Measurements from ENCODE around the gene WIPF3.
"Not testable (repeated sequence)": the region's sequence is repeated elsewhere in the genome, so short reads cannot be mapped to it uniquely, and the experiment has no call there.

The WIPF3 gene

GRCh38 chr7:29888006-29888405, 81.7 kb downstream of the WIPF3 start:
- TF ChIP-seq, protein P1, sequence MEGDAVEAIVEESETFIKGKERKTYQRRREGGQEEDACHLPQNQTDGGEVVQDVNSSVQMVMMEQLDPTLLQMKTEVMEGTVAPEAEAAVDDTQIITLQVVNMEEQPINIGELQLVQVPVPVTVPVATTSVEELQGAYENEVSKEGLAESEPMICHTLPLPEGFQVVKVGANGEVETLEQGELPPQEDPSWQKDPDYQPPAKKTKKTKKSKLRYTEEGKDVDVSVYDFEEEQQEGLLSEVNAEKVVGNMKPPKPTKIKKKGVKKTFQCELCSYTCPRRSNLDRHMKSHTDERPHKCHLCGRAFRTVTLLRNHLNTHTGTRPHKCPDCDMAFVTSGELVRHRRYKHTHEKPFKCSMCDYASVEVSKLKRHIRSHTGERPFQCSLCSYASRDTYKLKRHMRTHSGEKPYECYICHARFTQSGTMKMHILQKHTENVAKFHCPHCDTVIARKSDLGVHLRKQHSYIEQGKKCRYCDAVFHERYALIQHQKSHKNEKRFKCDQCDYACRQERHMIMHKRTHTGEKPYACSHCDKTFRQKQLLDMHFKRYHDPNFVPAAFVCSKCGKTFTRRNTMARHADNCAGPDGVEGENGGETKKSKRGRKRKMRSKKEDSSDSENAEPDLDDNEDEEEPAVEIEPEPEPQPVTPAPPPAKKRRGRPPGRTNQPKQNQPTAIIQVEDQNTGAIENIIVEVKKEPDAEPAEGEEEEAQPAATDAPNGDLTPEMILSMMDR (IDR thresholded peaks at IDR 0.05; ENCODE audit: low read depth, low read length): no peak
- no peak for DNase-seq (ENCODE audit: extremely low read depth, low read depth)

GRCh38 chr7:29889288-29889687, 83.0 kb downstream of the WIPF3 start:
- no peak for DNase-seq (ENCODE audit: extremely low read depth, low read depth)
- TF ChIP-seq, protein P1 (IDR thresholded peaks at IDR 0.05; ENCODE audit: low read depth, low read length): no peak

DNA sequence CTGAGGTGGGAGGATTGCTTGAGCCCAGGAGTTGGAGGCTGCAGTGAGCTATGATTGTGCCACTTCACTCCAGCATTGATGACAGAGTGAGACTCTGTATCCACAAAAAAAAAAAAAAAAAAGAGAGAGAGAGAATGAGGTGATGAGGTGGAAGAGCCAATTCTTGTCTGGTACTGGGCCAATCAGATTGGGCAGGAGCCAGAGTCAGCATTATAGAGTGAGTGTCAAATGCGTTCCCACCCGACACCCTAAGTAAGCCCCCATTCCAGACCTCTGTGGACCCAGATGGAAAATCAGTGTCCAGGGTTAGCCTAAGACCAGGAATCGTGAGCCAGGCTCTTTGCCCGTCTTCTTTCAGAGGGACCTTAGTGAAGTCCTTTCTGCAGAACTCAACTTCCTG, 83.9 kb downstream of the WIPF3 start:
- TF ChIP-seq, protein P1 (IDR thresholded peaks at IDR 0.05; ENCODE audit: low read depth, low read length): no peak
- DNase-seq (ENCODE audit: extremely low read depth, low read depth): no peak

DNA sequence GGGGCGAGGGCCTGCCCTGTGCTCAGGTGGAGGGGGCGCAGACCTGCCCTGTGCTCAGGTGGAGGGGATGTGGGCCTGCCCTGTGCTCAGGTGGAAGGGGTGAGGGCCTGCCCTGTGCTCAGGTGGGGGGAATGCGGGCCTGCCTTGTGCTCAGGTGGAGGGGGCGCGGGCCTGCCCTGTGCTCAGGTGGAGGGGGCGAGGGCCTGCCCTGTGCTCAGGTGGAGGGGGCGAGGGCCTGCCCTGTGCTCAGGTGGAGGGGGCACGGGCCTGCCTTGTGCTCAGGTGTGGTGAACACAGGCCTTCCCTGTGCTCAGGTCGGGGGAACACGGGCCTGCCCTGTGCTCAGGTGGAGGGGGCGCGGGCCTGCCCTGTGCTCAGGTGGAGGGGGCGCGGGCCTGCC, 84.5 kb downstream of the WIPF3 start:
- DNase-seq (ENCODE audit: extremely low read depth, low read depth): not testable (repeated sequence)

GRCh38 chr7:29891766-29892165, 85.5 kb downstream of the WIPF3 start:
- TF ChIP-seq, protein P1 (IDR thresholded peaks at IDR 0.05; ENCODE audit: low read depth, low read length): no peak

DNA sequence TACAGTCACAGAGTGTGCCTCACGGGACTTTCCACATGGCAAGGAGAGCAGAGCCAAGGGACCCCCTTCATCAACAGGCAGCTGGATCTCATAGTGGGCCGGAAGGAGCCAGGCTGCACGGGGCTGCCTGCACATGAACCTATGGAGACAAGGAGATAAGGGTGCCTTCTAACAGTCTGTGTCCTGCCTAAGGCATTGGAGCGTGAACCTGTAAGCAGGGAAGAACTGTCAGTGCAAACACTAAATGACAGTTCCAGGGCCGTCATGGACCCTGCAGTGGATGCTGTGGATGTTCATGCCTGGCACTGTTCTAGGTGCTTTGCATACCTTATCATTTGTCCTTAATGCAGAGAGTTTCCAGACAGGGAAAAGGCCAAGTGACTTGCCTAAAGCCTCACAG, 85.9 kb downstream of the WIPF3 start:
- TF ChIP-seq, protein P1 (IDR thresholded peaks at IDR 0.05; ENCODE audit: low read depth, low read length): no peak
- DNase-seq (ENCODE audit: extremely low read depth, low read depth): no peak

More at GRCh38 chr7:29891766-29892165, 85.5 kb downstream of the WIPF3 start:
- no peak for DNase-seq (ENCODE audit: extremely low read depth, low read depth)

- no peak for DNase-seq (ENCODE audit: extremely low read depth, low read depth)
- TF ChIP-seq, protein P1 (IDR thresholded peaks at IDR 0.05; ENCODE audit: low read depth, low read length): no peak
Measured at GRCh38 chr7:29893351-29893965, 87.2 kb downstream of the WIPF3 start.

DNA sequence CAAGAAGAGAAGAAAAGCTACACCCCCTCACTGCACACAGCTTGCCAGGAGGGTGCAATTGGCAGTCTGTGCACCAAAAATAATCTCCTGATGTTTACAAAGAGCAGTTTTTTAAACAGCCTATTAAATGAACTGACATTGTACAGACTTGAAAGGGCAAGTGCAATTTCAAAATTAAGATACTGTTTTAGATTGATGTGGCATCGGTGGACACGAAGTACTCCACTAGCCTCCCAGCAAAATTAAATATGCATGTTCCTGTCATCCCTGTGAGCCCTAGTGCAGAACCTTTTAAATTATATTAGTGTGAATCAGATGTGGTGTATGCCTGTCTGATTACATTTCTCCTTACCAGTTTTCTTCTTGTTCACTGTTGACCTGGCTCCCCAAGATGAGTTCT, 87.9 kb downstream of the WIPF3 start:
- no peak for DNase-seq (ENCODE audit: extremely low read depth, low read depth)
- TF ChIP-seq, protein P1 (IDR thresholded peaks at IDR 0.05; ENCODE audit: low read depth, low read length): no peak

Measured in AG09319 (cell line).